HG03175 (cell line): Measurements from ENCODE around the gene GMEB2.
"Not testable (repeated sequence)": the region's sequence is repeated elsewhere in the genome, so short reads cannot be mapped to it uniquely, and the experiment has no call there.

Experiments used
- ATAC-seq: cut with Tn5 transposase; IDR thresholded peaks from one replicate; pipeline ENCODE4 v1.9.1; 2021; ENCODE audit warnings: mild to moderate bottlenecking, moderate library complexity; ENCODE audit not compliant: unreplicated experiment

Gene GMEB2

DNA sequence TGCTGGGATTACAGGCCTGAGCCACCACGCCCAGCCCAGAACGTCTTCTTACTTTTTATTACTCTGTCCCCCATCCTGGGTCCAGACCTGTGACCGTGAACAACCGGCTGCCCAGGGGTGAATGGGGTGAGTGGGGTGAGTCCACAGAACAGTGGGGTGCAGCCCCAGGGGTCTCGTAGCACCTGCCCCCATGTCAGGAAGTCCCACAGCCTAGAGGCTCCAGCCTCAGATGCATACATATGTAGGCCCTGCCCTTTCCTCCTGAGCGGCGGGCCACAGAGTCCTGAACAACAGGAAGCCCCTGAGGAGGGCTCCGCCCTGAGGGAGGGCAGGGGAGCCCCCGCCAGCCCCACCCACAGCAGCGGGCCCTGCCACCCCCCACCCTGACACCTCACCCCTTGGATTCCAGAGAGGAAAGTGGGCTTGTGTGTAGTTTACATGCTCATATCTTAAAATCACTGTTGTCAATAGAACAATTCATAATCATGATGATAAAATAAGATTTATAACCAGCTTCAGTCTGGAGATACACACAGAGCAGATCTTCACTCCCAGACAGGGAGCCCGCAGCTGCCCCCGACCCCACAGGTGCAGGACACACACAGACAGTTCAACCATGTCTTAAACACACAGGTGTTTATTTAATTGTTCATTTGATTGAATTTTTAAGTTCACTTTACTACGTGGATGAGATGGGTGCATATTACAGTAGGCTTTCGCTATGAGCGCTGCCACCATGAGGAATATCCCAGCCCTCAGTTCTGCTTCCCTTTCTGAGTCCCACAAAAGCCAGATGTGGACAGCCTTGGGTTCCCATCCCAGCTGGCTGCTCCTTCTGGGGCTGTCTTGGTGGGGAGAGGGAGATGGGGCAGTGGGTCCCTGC lies 12.4 kb upstream of the GMEB2 start:
- no peak for ATAC-seq

DNA sequence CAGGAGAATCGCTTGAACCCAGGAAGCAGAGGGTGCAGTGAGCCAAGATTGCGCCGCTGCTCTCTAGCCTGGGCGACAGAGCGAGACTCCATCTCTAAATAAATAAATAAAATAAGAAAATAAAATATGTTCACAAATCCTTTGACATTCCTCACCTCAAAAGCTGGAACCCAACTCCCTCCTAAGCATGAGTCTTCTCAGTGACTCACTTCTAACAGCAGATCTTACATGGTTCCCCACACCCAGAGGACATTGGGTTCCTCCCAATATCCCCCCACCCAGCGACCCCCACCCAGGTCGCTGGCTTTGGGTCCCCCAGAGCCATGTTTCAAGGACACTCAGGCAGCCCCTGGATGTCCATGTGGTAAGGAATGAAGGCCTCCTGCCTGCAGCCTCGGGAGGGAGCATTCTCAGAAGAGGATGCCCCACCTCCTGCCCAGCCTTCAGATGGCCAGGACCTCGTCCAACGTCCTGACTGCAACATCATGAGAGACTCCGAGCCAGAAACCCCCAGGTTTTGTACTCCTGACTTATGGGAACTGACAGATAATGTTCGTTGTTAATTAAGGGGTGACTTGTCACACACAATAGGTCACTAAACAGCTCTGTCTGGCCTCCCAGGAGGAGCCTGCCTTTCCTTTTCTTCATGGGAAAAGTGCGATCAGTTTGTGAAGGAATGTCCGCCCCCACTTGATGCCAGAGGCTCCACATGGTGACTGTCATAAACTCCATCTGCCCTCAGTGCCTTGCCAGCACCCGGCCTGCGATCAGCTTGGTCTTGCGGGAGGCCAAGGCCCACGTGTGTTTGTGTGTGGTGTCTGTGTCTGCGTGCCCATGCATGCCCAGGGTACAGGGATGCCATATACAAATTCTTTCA lies 10.1 kb upstream of the GMEB2 start:
- ATAC-seq: no peak

DNA sequence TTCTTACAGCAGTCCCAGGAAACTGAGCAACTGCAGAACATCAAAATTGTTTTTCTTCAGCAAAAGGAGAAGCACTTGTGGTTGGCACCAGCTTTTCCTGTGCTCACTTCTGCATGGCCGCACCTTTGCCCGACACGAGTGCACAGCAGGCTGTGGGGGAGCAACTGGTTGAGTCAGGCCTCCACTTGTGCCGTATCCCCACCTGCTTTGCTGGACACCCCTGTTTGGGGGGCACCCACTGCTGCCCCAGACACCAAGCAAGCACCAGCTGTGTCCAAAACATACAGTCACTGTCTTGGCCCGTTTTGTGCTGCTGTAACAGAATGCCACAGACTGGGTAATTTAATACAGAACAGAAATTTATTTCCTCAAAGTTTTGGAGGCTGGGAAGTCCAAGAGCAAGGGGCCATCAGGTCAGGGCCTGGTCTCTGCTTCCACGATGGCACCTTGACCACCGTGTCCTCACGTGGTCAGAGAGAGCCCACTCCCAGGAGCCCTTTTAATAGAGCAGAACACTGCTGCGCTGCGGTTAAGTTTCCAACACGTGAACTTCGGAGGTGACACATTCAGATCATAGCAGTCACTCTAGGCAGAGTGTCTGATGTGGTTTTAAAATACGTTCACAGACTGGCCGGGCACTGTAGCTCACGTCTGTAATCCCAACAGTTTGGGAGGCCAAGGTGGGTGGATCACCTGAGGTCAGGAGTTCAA lies 8.7 kb upstream of the GMEB2 start:
- ATAC-seq: peak; percentile 64

DNA sequence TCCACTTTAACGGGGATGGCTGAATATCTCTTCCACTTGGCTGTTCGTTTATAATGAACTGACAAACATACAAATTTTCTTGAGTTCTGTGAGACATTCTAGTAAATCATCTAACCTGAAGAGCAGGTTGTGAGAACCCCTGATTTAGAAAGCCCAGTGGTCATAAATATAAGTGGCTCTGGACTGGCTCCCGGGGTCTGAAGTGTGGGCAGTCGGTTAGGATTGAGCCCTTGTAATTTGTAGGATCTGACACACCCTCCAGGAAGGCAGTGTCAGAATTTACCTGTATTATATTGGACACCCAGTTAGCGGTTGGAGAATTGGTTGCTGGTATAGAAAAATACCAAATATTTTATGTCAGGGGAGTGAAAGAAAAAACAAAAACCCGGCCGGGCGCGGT lies 6.8 kb upstream of the GMEB2 start:
- no peak for ATAC-seq

DNA sequence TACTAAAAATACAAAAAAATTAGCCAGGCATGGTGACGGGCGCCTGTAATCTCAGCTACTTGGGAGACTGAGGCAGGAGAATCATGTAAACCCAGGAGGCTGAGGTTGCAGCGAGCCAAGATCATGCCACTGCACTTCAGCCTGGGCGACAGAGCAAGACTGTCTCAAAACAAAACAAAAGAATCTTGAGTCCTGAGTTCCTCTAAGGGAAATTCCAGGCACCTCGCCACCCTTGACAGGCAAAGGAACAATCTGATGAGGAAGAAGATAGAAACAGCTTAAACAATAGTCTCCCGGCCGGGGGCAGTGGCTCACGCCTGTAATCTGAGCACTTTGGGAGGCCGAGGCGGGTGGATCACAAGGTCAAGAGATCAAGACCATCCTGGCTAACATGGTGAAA lies 4.5 kb upstream of the GMEB2 start:
- not testable (repeated sequence) for ATAC-seq

DNA sequence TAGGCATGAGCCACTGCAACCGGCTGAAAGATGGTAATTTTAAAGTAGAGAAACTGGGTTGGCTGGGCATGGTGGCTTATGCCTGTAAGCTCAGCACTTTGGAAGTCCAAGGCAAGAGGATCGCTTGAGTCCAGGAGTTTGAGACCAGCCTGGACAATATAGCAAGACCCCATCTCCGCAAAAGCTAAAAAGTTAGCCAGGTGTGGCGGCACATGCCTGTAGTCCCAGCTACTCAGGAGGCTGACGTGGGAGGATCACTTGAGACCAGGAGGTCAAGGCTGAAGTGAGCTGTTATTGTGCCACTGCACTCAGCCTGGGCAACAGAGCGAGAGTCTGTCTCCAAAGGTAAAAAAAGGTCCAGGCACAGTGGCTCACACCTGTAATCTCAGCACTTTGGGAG lies 4.1 kb upstream of the GMEB2 start:
- not testable (repeated sequence) for ATAC-seq

DNA sequence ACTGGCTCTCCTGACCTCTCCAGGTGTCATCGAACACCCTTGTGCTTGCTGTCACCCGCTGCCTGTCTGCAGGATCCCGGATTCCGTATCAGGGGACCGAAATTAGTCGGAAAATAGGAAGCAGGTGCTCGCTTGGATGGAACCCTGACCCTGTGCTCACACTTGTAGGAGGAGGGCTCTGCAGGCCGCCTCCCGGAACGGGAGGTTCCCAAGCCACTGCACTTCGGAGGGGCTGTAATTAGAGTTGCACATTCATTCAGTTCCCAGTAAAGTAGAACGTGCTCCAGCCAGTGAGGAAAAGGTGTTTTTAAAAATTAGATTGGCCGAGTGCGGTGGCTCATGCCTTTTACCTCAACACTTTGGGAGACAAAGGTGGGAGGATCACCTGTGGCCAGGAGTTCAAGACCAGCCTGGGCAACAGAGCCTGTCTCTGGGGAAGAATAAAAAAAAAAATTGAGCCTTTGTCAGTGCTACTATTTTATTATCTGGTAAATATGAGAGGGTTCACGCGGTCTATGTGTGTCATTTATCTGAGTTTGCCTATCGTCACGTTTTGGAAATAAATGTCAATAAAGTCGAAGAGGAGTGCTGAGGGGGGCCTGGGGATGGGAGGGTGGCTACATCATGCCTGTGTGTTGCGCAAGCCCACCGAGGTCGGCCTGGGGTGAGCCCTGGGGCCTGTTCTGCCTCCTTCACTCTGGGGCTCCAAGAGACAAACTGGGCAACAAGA lies 1.5 kb upstream of the GMEB2 start:
- no peak for ATAC-seq

DNA sequence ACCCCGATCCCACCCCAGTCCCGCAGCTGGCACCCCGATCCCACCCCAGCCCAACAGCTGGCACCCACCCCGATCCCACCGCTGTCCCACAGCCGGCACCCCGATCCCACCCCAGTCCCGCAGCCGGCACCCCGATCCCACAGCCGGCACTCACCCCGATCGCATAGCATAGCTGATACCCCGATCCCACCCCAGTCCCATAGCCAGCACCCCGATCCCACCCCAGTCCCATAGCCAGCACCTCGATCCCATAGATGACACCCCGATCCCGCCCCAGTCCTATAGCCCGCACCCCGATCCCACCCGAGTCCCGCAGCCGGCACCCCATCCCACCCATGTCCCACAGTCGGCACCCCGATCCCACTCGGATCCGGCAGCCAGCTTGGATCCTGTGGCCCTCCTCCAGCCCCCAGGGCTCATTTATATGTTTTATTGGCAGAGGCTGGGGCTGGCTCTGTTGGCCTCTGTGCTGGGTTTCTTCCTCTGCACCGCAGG lies 897 bp upstream of the GMEB2 start:
- no peak for ATAC-seq

DNA sequence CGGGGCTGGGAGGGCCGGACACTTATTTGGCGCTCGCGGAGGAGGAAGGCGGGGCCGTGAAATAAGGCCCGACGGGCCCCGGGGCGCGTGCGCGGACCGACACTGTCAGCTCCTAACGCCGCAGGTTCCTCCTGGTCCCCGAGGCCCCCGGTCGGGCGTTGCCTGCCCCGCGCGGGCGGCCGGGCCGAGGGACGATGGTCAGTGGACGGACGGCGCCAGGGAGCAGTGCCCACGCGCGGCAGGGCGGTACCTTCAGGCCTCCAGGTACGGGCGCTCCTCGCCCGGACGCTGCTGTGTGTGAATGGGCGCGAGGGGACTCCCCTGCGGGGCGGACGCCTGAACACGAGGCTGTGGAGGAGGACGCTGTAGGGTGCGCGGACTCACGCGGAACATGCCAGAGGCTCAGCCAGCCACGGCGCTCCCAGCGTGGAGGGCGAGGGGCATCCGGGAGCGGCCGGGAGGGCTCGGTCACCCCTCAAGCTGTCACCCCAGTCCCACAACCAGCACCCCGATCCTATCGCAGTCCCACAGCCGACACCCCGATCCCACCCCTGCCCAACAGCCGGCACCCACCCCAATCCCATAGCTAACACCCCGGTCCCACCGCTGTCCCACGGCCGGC lies 339 bp upstream of the GMEB2 start:
- peak; percentile 76 for ATAC-seq

DNA sequence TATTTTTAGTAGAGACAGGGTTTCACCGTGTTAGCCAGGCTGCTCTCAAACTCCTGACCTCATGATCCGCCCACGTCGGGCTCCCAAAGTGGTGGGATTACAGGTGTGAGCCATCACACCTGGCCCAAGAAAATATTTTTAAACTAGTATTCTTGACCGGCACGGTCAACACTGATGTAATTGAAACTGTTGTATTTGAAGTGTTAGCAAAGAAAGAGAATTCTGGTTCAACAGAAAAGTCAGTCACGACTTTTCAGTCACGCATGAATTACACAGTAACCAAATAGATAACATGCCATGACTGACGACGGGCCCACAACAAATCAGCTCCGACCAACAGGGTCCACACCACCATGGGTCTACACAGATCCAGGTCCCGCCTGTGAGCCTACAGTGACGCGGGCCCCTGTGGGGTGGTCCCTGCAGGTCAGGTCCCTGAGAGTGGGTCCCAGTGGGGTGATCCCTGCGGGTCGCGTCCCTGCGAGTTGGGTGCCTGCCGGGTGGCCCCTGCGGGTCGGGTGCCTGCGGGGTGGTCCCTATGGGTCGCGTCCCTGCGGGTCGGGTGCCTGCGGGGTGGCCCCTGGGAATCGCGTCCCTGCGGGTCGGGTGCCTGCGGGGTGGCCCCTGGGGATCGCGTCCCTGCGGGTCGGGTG lies 1.0 kb downstream of the GMEB2 start:
- no peak for ATAC-seq

DNA sequence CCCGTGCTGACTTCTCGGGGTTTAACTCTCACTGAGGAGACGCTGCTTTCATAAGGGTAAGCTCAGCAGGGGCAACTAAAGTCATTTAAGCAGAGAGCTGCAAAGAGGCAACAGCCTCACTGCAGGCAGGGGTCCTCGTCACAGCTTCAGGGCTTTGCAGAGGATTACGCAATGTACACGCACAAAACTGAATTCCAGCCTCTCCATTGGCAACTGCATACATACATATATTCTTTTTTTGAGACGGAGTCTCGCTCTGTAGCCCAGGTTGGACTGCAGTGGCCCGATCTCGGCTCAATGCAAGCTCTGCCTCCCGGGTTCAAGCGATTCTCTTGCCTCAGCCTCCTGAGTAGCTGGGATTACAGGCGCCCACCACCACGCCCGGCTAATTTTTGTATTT lies 2.4 kb downstream of the GMEB2 start:
- no peak for ATAC-seq

DNA sequence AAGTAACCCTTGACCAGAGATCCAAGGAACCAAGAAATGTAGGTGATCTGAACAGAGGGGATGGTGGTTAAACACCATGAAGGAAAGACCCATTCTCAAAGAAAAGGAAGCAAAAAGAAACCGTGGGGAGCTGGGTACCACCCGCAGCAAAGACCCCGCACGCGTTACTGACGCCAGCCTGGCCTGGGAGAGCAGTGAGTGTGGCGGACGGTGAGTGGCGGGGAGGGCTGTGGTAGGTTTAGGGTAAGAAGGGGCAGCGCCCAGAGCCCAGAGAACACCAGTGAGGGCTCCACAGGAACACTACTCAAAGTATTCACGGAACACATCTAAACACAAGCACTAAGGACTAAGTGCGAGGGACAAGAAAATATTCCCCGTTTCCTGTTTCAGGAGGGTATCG lies 4.2 kb downstream of the GMEB2 start:
- ATAC-seq: no peak

DNA sequence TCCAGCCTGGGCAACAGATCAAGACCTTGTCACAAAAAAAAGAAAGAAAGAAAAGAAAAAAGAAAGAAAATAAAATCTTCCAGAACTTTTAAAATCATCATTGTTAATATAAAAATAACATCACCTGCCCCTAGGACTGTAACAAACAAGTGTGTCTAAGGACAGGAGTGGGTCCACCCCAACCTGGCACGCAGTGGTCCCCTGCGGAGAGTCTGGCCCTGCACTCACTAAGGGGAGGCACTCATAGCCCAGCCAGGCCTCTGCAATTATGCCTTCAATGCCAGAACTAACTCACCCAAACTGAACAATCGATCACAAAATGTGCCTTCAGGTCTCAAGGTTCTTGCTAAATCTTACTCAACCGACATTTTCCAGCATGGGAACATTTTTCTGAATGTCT lies 4.8 kb downstream of the GMEB2 start:
- no peak for ATAC-seq

DNA sequence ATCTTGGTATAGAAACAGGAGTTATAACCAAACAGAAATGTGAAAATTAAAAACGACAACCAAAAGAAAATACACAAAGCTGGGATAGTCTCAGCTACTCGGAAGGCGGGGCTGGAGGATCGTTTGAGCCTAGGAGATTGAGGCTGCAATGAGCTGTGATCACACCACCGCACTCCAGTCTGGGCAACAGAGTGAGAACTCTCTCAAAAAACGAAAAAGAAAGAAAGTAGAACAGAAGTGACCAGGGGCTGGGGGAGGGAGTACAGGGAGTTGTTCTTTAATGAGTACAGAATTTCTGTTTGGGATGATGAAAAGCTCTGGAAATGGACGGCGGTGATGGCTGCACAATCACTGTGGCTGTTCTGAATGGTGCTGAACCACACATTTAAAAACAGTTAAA lies 5.9 kb downstream of the GMEB2 start:
- ATAC-seq: no peak

DNA sequence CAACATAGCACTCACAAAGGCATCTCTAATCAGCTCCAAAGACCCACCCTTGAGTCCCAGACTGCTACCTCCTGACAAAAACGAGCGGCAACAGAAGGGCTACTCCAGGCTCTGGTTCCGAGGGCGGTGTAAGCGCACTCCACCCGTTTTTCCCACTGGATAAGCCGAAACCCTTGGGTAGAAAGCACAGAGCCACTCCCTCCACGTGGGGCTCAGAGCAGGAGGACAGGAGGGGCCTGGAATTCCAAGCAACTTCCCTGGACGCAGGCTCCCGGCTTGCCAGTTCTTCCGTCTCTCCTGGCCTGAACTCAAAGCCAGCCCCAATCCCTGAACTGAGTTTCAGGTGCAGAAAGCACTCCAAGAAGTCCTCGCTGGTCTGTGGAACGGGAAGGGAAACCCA lies 7.4 kb downstream of the GMEB2 start:
- ATAC-seq: no peak

DNA sequence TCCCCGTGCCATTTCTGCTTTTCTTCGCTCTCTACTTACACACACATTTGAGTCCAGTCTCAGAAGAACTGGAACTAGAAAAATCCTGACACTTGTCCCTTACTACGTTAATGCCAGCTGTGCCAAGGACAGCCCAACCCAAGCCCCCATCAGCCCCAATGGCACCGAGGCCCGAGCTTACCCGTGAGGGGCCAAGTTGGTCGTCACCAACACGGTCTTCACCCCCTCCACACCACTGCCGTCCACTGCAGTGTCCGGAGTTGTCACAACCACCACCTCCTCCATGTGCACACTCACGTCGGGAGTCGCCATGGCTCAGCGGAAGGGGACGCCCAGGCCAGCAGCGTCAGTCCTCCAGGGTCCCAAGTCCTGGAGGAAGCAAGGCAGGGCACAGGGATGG lies 7.8 kb downstream of the GMEB2 start:
- ATAC-seq: no peak

DNA sequence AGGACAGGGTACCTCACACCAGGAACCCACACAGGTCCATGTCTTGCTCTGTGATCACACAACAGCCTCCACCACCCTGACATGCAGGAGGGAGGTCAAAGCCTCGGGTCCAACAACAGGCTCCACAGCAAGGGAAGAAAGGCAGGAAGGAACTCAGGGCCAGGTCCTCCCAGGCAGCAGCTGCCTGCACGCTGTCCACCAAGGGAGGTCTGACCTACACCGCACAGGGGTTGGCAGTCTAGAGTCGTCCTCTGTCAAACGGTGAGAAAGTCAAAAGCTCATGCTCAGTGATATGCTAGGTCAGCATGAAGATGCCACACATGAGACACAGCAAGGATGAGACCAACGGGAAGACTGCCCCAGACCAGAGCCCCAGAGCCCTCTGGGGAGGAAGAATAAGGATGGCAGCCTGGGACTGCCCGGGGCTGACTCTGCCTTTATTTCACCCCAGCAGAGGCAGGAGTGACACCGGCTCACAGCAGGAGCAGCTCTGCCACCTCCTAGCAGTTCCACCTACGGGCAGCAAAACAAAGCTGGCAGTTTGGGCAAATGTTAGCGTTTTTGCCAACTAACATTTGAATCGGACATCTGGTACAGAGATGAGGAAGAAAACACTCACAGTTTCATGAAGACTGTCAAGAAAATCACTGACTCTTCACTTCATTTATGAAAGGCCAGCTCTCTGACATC lies 8.5 kb downstream of the GMEB2 start:
- ATAC-seq: no peak

DNA sequence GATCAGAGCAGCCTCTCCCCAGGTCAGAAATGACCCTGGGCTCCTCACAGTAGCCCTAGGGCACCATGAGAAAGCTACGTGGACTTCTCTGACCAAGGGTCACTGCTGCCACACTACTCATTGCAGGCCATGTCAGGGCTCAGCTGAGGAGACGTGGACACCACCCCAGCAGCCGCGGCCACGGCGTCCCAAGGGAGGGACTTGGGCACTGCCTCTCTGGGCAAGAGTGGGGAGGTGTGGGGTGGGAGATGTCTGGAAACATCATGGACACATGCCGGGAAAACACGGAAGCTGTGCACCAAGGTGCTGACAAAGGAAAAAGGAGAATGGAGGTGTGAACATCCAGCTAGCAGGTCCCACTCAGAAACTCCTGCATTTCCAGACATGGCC lies 9.0 kb downstream of the GMEB2 start:
- no peak for ATAC-seq
